GM23338 (cell line): ENCODE data around the gene NFATC1. TPM values are rescaled to one million over a fixed set of nuclear protein-coding genes. Genes with fewer than 3 reads are reported as not detected.
A peak's percentile ranks its signal among the peaks of the same experiment; 100 is the strongest.

Experiments used
- ATAC-seq: fragments of 200-7000 bp; cut with Tn5 transposase; 3 replicates; pipeline ENCODE4 v1.9.1; 2020
- DNase-seq: peaks from one replicate; pipeline ENCODE4 v3.0.0-alpha.2; 2015; ENCODE audit warnings: low spot score
- H2AFZ ChIP-seq: fragments of 200-600 bp; sonication (generic); 2 replicates; pipeline ENCODE4 v1.8.0; 2016; ENCODE audit warnings: antibody characterized with exemption, mild to moderate bottlenecking, moderate library complexity
- H3F3A ChIP-seq: fragments of 200-600 bp; sonication (generic); replicated peaks from 2 replicates; pipeline ENCODE4 v1.8.0; 2017; ENCODE audit warnings: antibody characterized with exemption, mixed run types, low read depth
- H3K27ac ChIP-seq: fragments of 200-600 bp; sonication (generic); 2 replicates; pipeline ENCODE4 v1.6.1; 2016; ENCODE audit warnings: low read depth
- H3K27me3 ChIP-seq: fragments of 200-600 bp; sonication (generic); 2 replicates; pipeline ENCODE4 v1.8.0; 2016; ENCODE audit warnings: mild to moderate bottlenecking, mixed run types, moderate library complexity; ENCODE audit not compliant: insufficient read depth
- H3K36me3 ChIP-seq: fragments of 200-600 bp; sonication (generic); 2 replicates; pipeline ENCODE4 v1.8.0; 2016; ENCODE audit warnings: mild to moderate bottlenecking; ENCODE audit not compliant: insufficient read depth
- H3K4me1 ChIP-seq: fragments of 200-600 bp; sonication (generic); 2 replicates; pipeline ENCODE4 v1.8.0; 2016; ENCODE audit warnings: mild to moderate bottlenecking, moderate library complexity; ENCODE audit not compliant: insufficient read depth
- H3K4me2 ChIP-seq: fragments of 200-600 bp; sonication (generic); 2 replicates; pipeline ENCODE4 v1.7.1; 2017; ENCODE audit warnings: mixed run types
- H3K4me3 ChIP-seq: fragments of 200-600 bp; sonication (generic); 2 replicates; pipeline ENCODE4 v1.6.1; 2016; ENCODE audit warnings: mixed run types
- H3K79me2 ChIP-seq: fragments of 200-600 bp; sonication (generic); replicated peaks from 2 replicates; pipeline ENCODE4 v1.8.0; 2017; ENCODE audit warnings: mild to moderate bottlenecking; ENCODE audit not compliant: insufficient read depth
- H3K9me2 ChIP-seq: fragments of 200-600 bp; sonication (generic); 2 replicates; pipeline ENCODE4 v1.8.0; 2017; ENCODE audit not compliant: insufficient read depth
- H4K20me1 ChIP-seq: fragments of 200-600 bp; sonication (generic); replicated peaks from 2 replicates; pipeline ENCODE4 v1.8.0; 2017; ENCODE audit warnings: mild to moderate bottlenecking; ENCODE audit not compliant: insufficient read depth
- H3K27ac Mint-ChIP-seq: 2 replicates; pipeline ENCODE4 v1.8.0; 2020; ENCODE audit warnings: inconsistent platforms, mild to moderate bottlenecking, moderate library complexity, mixed read lengths
- H3K27me3 Mint-ChIP-seq: 3 replicates; pipeline ENCODE4 v1.8.0; 2022; ENCODE audit warnings: low read depth, mild to moderate bottlenecking, moderate library complexity, mixed read lengths, inconsistent platforms; ENCODE audit not compliant: insufficient read depth, poor library complexity
- H3K36me3 Mint-ChIP-seq: 3 replicates; pipeline ENCODE4 v1.8.0; 2021; ENCODE audit warnings: low read depth, mild to moderate bottlenecking, inconsistent platforms, moderate library complexity, mixed read lengths
- H3K4me1 Mint-ChIP-seq: 3 replicates; pipeline ENCODE4 v1.8.0; 2020; ENCODE audit warnings: mild to moderate bottlenecking, inconsistent platforms, mixed read lengths
- H3K4me3 Mint-ChIP-seq: 3 replicates; pipeline ENCODE4 v1.8.0; 2021; ENCODE audit warnings: moderate library complexity, mild to moderate bottlenecking, inconsistent platforms, mixed read lengths
- H3K9me3 Mint-ChIP-seq: 3 replicates; pipeline ENCODE4 v1.8.0; 2020; ENCODE audit warnings: moderate library complexity, mild to moderate bottlenecking, inconsistent platforms, mixed read lengths
- CREB1 ChIP-seq: fragments of 250-450 bp; sonication (Bioruptor Pico); IDR thresholded peaks from 2 replicates; pipeline ENCODE4 v1.5.0; 2020; ENCODE audit warnings: low read depth, mild to moderate bottlenecking, moderate library complexity
- EZH2 ChIP-seq: fragments of 200-600 bp; sonication (generic); IDR thresholded peaks from one replicate; pipeline ENCODE4 v1.8.0; 2017; ENCODE audit warnings: antibody characterized with exemption, mild to moderate bottlenecking, low read depth; ENCODE audit not compliant: unreplicated experiment
- NANOG ChIP-seq: IDR thresholded peaks from 2 replicates; pipeline ENCODE4 v1.6.1; 2016; ENCODE audit warnings: antibody characterized with exemption, borderline replicate concordance
- POLR2AphosphoS5 ChIP-seq: IDR thresholded peaks from 2 replicates; pipeline ENCODE4 v1.6.1; 2016; ENCODE audit warnings: antibody characterized with exemption, low read depth
- STAT1 ChIP-seq: IDR thresholded peaks from one replicate; pipeline ENCODE4 v1.6.1; 2016; ENCODE audit warnings: antibody characterized with exemption; ENCODE audit not compliant: unreplicated experiment
- ZNF114 ChIP-seq: fragments of 250-450 bp; sonication (Bioruptor Pico); IDR thresholded peaks from 2 replicates; pipeline ENCODE4 v1.5.0; 2020; ENCODE audit warnings: mild to moderate bottlenecking, moderate library complexity
- ZNF331 ChIP-seq: fragments of 250-450 bp; sonication (Bioruptor Pico); IDR thresholded peaks from 2 replicates; pipeline ENCODE4 v1.5.0; 2020; ENCODE audit warnings: low read depth, mild to moderate bottlenecking, moderate library complexity
- polyA plus RNA-seq: library from polyadenylated mRNA; unstranded; fragments of >200 nt; fragmentation: Nextera tagmentation; extraction: Ambion mirVana; gene quantifications from 2 replicates; pipeline ENCODE4 v1.2.1, GENCODE V29; 2016
- total RNA-seq: library from RNA; depleted of rRNA; stranded (reverse); fragments of >200 nt; shearing (Covaris generic); gene quantifications from 2 replicates; pipeline ENCODE4 v1.2.3, GENCODE V29; 2014
- TF ChIP-seq, protein P1 (sequence below): fragments of 250-450 bp; sonication (Bioruptor Pico); IDR thresholded peaks from 2 replicates; pipeline ENCODE4 v1.5.0; 2020; ENCODE audit warnings: mild to moderate bottlenecking, moderate library complexity

The NFATC1 gene
- total and polyA plus RNA-seq, 2 experiments from 2014 or later, result 3.9 to 6.4 TPM

DNA sequence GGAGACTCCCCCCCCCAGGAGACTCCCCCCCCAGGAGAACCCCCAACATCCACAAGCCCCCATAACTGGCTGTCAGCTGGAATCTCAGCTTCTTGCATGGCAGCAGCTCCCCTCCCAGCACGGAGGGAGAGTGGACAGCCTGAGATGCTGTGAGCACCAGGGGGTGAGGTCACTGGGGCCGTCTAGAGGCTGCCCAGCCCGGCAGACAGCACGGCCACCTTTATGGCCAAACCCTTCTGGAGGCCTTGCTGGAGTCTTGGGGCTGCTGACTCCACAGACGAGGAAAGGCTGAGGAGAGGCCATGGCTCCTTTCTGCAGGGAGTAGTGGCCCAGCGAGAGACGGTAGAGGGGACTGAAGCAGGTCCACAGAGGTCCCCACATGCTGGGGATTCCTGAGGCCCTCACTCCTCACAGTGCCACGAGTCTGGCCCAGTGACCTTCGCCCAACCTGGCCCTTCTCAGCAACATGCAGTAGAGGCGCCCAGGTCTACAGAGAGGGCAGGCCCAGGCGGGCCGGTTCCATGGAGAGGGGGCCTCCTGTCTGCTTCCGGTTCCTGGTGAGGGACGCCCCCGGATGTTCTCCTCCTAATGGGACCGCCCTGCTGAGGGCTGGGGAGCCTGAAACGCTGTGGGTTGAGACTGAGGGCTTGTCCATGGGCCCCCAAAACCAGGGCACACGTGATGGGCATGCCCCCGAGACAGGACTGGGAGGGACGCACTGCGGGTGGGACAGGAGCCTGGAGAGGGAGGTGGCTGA is 161.3 kb downstream of the NFATC1 start:
- ATAC-seq, result peak; percentile 26; the same call in 2 of the 3 replicates
- H2AFZ ChIP-seq, result no peak overlapping the region; the same call in 1 of the 2 replicates
- TF ChIP-seq POLR2AphosphoS5, result no peak
- no peak for TF ChIP-seq CREB1 (CRISPR knock-in tag)
- TF ChIP-seq STAT1, result no peak
- TF ChIP-seq ZNF331, result no peak
- Mint-ChIP-seq H3K27ac (no peak overlapping the region), H3K9me3 (peaks cover 7% of the 10 kb centered on the region; the same call in 2 of the 3 replicates), H3K36me3 (no peaks in the 10 kb centered on the region; the same call in 2 of the 3 replicates), H3K27me3 (peaks cover 10% of the 10 kb centered on the region), H3K4me1 (no peaks in the 10 kb centered on the region), H3K4me3 (no peak overlapping the region)
- no peaks in the 10 kb centered on the region for H3K36me3 ChIP-seq
- no peaks in the 10 kb centered on the region for H4K20me1 ChIP-seq
- H3K4me2 ChIP-seq, result no peak overlapping the region
- H3K4me1 ChIP-seq, result no peaks in the 10 kb centered on the region
- DNase-seq, result no peak
- no peak overlapping the region for H3K4me3 ChIP-seq
- no peaks in the 10 kb centered on the region for H3K79me2 ChIP-seq
- H3K27ac ChIP-seq, result no peak overlapping the region
- H3F3A ChIP-seq, result no peaks in the 10 kb centered on the region
- no peaks in the 10 kb centered on the region for H3K9me2 ChIP-seq
- H3K27me3 ChIP-seq, result no peaks in the 10 kb centered on the region

DNA sequence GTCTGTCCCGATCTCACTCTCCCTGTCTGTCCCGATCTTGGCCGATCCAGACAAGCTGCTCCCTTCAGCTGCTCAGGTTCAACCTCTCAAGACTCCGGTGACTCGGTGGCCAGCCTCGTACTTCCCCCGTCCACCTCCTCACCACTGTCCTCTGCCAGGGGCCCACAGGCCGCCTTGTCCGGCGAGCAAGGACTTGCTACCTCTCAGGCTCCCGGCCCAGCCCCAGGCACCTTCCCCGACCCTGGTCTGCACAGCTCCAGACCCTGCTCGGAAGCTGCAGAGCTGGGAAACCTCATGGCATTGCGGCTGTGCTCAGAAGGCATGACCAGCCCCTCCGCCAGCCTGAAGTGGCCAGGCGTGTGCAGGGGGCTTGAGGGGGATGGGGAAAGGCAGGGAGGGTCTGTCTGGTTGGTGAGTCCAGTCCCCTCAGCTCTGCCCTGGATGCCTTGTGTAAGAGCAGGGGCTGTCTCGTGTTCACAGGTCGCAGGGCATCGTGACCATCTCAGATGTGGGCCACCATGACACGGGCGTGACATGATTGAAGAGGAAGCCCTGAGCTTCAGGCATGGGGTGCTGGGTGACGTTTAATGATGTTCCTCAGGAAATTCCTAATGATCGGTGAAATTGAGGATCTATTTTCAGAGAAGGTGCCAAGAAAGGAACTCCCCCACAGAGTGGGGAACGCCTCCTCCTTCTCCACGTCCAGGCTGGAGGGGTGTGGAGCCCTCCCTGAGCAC is 162.6 kb downstream of the NFATC1 start:
- H3K9me2 ChIP-seq, result no peaks in the 10 kb centered on the region
- no peak overlapping the region for H3K4me2 ChIP-seq
- H3K4me3 ChIP-seq, result no peak overlapping the region
- H4K20me1 ChIP-seq, result no peaks in the 10 kb centered on the region
- H3K27me3 ChIP-seq, result no peaks in the 10 kb centered on the region
- H3K79me2 ChIP-seq, result no peaks in the 10 kb centered on the region
- no peak overlapping the region for H3K27ac Mint-ChIP-seq
- no peaks in the 10 kb centered on the region for H3K36me3 ChIP-seq
- H3F3A ChIP-seq, result no peaks in the 10 kb centered on the region
- H3K27me3 Mint-ChIP-seq, result peaks cover 10% of the 10 kb centered on the region
- DNase-seq (no peak), ATAC-seq (no peak)
- TF ChIP-seq, protein P1, sequence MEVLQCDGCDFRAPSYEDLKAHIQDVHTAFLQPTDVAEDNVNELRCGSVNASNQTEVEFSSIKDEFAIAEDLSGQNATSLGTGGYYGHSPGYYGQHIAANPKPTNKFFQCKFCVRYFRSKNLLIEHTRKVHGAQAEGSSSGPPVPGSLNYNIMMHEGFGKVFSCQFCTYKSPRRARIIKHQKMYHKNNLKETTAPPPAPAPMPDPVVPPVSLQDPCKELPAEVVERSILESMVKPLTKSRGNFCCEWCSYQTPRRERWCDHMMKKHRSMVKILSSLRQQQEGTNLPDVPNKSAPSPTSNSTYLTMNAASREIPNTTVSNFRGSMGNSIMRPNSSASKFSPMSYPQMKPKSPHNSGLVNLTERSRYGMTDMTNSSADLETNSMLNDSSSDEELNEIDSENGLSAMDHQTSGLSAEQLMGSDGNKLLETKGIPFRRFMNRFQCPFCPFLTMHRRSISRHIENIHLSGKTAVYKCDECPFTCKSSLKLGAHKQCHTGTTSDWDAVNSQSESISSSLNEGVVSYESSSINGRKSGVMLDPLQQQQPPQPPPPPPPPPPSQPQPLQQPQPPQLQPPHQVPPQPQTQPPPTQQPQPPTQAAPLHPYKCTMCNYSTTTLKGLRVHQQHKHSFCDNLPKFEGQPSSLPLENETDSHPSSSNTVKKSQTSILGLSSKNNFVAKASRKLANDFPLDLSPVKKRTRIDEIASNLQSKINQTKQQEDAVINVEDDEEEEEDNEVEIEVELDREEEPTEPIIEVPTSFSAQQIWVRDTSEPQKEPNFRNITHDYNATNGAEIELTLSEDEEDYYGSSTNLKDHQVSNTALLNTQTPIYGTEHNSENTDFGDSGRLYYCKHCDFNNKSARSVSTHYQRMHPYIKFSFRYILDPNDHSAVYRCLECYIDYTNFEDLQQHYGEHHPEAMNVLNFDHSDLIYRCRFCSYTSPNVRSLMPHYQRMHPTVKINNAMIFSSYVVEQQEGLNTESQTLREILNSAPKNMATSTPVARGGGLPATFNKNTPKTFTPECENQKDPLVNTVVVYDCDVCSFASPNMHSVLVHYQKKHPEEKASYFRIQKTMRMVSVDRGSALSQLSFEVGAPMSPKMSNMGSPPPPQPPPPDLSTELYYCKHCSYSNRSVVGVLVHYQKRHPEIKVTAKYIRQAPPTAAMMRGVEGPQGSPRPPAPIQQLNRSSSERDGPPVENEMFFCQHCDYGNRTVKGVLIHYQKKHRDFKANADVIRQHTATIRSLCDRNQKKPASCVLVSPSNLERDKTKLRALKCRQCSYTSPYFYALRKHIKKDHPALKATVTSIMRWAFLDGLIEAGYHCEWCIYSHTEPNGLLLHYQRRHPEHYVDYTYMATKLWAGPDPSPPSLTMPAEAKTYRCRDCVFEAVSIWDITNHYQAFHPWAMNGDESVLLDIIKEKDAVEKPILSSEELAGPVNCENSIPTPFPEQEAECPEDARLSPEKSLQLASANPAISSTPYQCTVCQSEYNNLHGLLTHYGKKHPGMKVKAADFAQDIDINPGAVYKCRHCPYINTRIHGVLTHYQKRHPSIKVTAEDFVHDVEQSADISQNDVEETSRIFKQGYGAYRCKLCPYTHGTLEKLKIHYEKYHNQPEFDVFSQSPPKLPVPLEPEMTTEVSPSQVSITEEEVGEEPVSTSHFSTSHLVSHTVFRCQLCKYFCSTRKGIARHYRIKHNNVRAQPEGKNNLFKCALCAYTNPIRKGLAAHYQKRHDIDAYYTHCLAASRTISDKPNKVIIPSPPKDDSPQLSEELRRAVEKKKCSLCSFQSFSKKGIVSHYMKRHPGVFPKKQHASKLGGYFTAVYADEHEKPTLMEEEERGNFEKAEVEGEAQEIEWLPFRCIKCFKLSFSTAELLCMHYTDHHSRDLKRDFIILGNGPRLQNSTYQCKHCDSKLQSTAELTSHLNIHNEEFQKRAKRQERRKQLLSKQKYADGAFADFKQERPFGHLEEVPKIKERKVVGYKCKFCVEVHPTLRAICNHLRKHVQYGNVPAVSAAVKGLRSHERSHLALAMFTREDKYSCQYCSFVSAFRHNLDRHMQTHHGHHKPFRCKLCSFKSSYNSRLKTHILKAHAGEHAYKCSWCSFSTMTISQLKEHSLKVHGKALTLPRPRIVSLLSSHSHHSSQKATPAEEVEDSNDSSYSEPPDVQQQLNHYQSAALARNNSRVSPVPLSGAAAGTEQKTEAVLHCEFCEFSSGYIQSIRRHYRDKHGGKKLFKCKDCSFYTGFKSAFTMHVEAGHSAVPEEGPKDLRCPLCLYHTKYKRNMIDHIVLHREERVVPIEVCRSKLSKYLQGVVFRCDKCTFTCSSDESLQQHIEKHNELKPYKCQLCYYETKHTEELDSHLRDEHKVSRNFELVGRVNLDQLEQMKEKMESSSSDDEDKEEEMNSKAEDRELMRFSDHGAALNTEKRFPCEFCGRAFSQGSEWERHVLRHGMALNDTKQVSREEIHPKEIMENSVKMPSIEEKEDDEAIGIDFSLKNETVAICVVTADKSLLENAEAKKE (CRISPR knock-in tag), result no peak
- TF ChIP-seq EZH2, result no peak
- TF ChIP-seq NANOG, result no peak
- no peak for TF ChIP-seq CREB1 (CRISPR knock-in tag)
- no peak for TF ChIP-seq ZNF114 (CRISPR knock-in tag)
- no peak overlapping the region for H2AFZ ChIP-seq
- H3K4me3 Mint-ChIP-seq, result no peak overlapping the region
- no peaks in the 10 kb centered on the region for H3K4me1 ChIP-seq
- H3K9me3 Mint-ChIP-seq, result peaks cover 7% of the 10 kb centered on the region; the same call in 2 of the 3 replicates
- no peaks in the 10 kb centered on the region for H3K4me1 Mint-ChIP-seq
- H3K27ac ChIP-seq, result no peak overlapping the region
- H3K36me3 Mint-ChIP-seq, result no peaks in the 10 kb centered on the region; the same call in 2 of the 3 replicates
